Neural cell (in vitro differentiated cells): ENCODE data around the gene CALHM6. TPM values are rescaled to one million over a fixed set of nuclear protein-coding genes. Genes with fewer than 3 reads are reported as not detected.

Experiments used
- H2AFZ ChIP-seq: fragments of 200-600, 300-800 bp; sonication (generic), shearing (Covaris generic); 2 replicates; pipeline ENCODE4 v1.6.0; 2014; ENCODE audit warnings: low read depth, mild to moderate bottlenecking, antibody characterized with exemption, low read length, moderate library complexity
- H3F3A ChIP-seq: fragments of 200-600 bp; shearing (Covaris generic); 2 replicates; pipeline ENCODE4 v1.6.1; 2016; ENCODE audit warnings: mild to moderate bottlenecking, moderate library complexity, mixed read lengths, antibody characterized with exemption, low read length; ENCODE audit not compliant: insufficient read depth, poor library complexity, severe bottlenecking
- H3K27ac ChIP-seq: fragments of 200-600, 300-800 bp; sonication (generic), shearing (Covaris generic); 2 replicates; pipeline ENCODE4 v1.5.1; 2014; ENCODE audit warnings: mild to moderate bottlenecking, low read length, moderate library complexity
- H3K27me3 ChIP-seq: fragments of 300-800, 200-600 bp; sonication (generic), shearing (Covaris generic); 2 replicates; pipeline ENCODE4 v1.6.0; 2014; ENCODE audit warnings: mild to moderate bottlenecking, low read depth, low read length, moderate library complexity; ENCODE audit not compliant: insufficient read depth
- H3K36me3 ChIP-seq: fragments of 300-800, 200-600 bp; sonication (generic), shearing (Covaris generic); 2 replicates; pipeline ENCODE4 v1.5.1; 2014; ENCODE audit warnings: mild to moderate bottlenecking, antibody characterized with exemption, low read length, moderate library complexity; ENCODE audit not compliant: insufficient read depth
- H3K4me2 ChIP-seq: fragments of 300-800, 200-600 bp; sonication (generic), shearing (Covaris generic); 2 replicates; pipeline ENCODE4 v1.6.0; 2014; ENCODE audit warnings: mild to moderate bottlenecking, low read length
- H3K4me3 ChIP-seq: fragments of 300-800, 200-600 bp; sonication (generic), shearing (Covaris generic); 2 replicates; pipeline ENCODE4 v1.5.1; 2014; ENCODE audit warnings: mild to moderate bottlenecking, low read length, moderate library complexity
- H3K79me2 ChIP-seq: fragments of 200-600 bp; shearing (Covaris generic); replicated peaks from 2 replicates; pipeline ENCODE4 v1.6.0; 2014; ENCODE audit warnings: mild to moderate bottlenecking, low read length, moderate library complexity; ENCODE audit not compliant: insufficient read depth
- H3K9ac ChIP-seq: fragments of 300-800, 200-600 bp; sonication (generic), shearing (Covaris generic); 2 replicates; pipeline ENCODE4 v1.6.1; 2016; ENCODE audit warnings: mild to moderate bottlenecking, low read length, mixed read lengths
- H3K9me2 ChIP-seq: fragments of 200-600 bp; shearing (Covaris generic); 2 replicates; pipeline ENCODE4 v1.6.1; 2016; ENCODE audit warnings: mild to moderate bottlenecking, low read length, mixed read lengths; ENCODE audit not compliant: insufficient read depth
- H3K9me3 ChIP-seq: fragments of 200-600, 300-800 bp; sonication (generic), shearing (Covaris generic); 2 replicates; pipeline ENCODE4 v1.6.1; 2016; ENCODE audit warnings: mild to moderate bottlenecking, mixed run types, low read length, moderate library complexity, mixed read lengths
- H4K20me1 ChIP-seq: fragments of 200-600 bp; shearing (Covaris generic); 2 replicates; pipeline ENCODE4 v1.6.1; 2016; ENCODE audit warnings: mild to moderate bottlenecking, mixed run types; ENCODE audit not compliant: insufficient read depth
- CTCF ChIP-seq: fragments of 450-650 bp; IDR thresholded peaks from 2 replicates; pipeline ENCODE4 v1.5.1; 2014; ENCODE audit warnings: antibody characterized with exemption, mild to moderate bottlenecking, moderate library complexity; ENCODE audit not compliant: poor library complexity, severe bottlenecking
- EP300 ChIP-seq: fragments of 450-650 bp; conservative IDR thresholded peaks from 2 replicates; pipeline ENCODE4 v1.6.1; 2014; ENCODE audit warnings: antibody characterized with exemption, mild to moderate bottlenecking, moderate library complexity; ENCODE audit not compliant: poor library complexity, severe bottlenecking
- EZH2 ChIP-seq: fragments of 200-600, 300-800 bp; shearing (Covaris generic), sonication (generic); IDR thresholded peaks from 2 replicates; pipeline ENCODE4 v1.6.1; 2014; ENCODE audit warnings: antibody characterized with exemption, low read length, borderline replicate concordance, mild to moderate bottlenecking; ENCODE audit not compliant: insufficient read depth, poor library complexity, severe bottlenecking
- MXI1 ChIP-seq: fragments of 450-650 bp; conservative IDR thresholded peaks from 2 replicates; pipeline ENCODE4 v1.6.1; 2014; ENCODE audit warnings: antibody characterized with exemption, mild to moderate bottlenecking; ENCODE audit not compliant: poor library complexity, severe bottlenecking
- POLR2AphosphoS5 ChIP-seq: IDR thresholded peaks from 2 replicates; pipeline ENCODE4 v1.6.1; 2012
- RAD21 ChIP-seq: fragments of 450-650 bp; conservative IDR thresholded peaks from 2 replicates; pipeline ENCODE4 v1.6.1; 2014; ENCODE audit warnings: antibody characterized with exemption, mild to moderate bottlenecking, moderate library complexity
- REST ChIP-seq: IDR thresholded peaks from 2 replicates; pipeline ENCODE4 v1.6.1; 2012; ENCODE audit warnings: borderline replicate concordance
- SMC3 ChIP-seq: fragments of 450-650 bp; conservative IDR thresholded peaks from 2 replicates; pipeline ENCODE4 v1.6.1; 2014; ENCODE audit warnings: antibody characterized with exemption, mild to moderate bottlenecking, moderate library complexity; ENCODE audit not compliant: poor library complexity
- TAF1 ChIP-seq: IDR thresholded peaks from 2 replicates; pipeline ENCODE4 v1.6.1; 2012; ENCODE audit warnings: low read depth
- polyA minus RNA-seq: library from RNA; depleted of rRNA, polyadenylated mRNA; stranded (reverse); fragments of >200 nt; gene quantifications from 2 replicates; pipeline ENCODE4 v1.2.3, GENCODE V29; 2014
- polyA plus RNA-seq: library from polyadenylated mRNA; depleted of rRNA; stranded (reverse); fragments of >200 nt; gene quantifications from 2 replicates; pipeline ENCODE4 v1.2.3, GENCODE V29; 2014

CALHM6 gene
- polyA plus RNA-seq = 12.0 and 13.9 TPM in 2 replicates
- polyA minus RNA-seq = 1.7 TPM in 2 replicates

GRCh38 chr6:116461331-116461931 is at the start of gene CALHM6:
TSS of gene CALHM6 (plus strand) at chr6:116461375. CDS start at chr6:116461930, 555 bp downstream.
- Histone ChIP-seq H3K9me2 (no peaks in the 10 kb centered on the region), H4K20me1 (no peaks in the 10 kb centered on the region), H2AFZ (peak within 1 kb of the TSS; percentile 40), H3K9ac (peak within 1 kb of the TSS; percentile 61), H3F3A (no peaks in the 10 kb centered on the region), H3K9me3 (no peaks in the 10 kb centered on the region), H3K27me3 (peaks cover 15% of the 10 kb centered on the region), H3K36me3 (no peaks in the 10 kb centered on the region), H3K4me3 (peak within 1 kb of the TSS; percentile 70), H3K4me2 (no peak within 1 kb of the TSS), H3K79me2 (no peaks in the 10 kb centered on the region), H3K27ac (no peak within 1 kb of the TSS)
- TF ChIP-seq EZH2 = no peak

GRCh38 chr6:116412270-116412669 is 48.9 kb upstream of the CALHM6 start:
- Histone ChIP-seq H3K27ac (no peak overlapping the region), H4K20me1 (no peaks in the 10 kb centered on the region), H2AFZ (no peak overlapping the region), H3K9ac (no peak overlapping the region), H3F3A (no peaks in the 10 kb centered on the region), H3K9me2 (no peaks in the 10 kb centered on the region), H3K36me3 (no peaks in the 10 kb centered on the region), H3K79me2 (no peaks in the 10 kb centered on the region), H3K9me3 (no peaks in the 10 kb centered on the region), H3K4me2 (no peak overlapping the region), H3K27me3 (no peaks in the 10 kb centered on the region), H3K4me3 (no peak overlapping the region)
- TF ChIP-seq SMC3 (no peak), EP300 (no peak), REST (no peak), CTCF (no peak), RAD21 (no peak), EZH2 (no peak), POLR2AphosphoS5 (no peak), TAF1 (no peak), MXI1 (no peak)
